ENCODE data around the gene FBLN2. TPM values are rescaled to one million over a fixed set of nuclear protein-coding genes. Genes with fewer than 3 reads are reported as not detected.

FBLN2 gene
- total and polyA plus RNA-seq, 2 of the 4 experiments (the other 2 are of a cell fraction): 11.8 to 60.8 TPM

DNA sequence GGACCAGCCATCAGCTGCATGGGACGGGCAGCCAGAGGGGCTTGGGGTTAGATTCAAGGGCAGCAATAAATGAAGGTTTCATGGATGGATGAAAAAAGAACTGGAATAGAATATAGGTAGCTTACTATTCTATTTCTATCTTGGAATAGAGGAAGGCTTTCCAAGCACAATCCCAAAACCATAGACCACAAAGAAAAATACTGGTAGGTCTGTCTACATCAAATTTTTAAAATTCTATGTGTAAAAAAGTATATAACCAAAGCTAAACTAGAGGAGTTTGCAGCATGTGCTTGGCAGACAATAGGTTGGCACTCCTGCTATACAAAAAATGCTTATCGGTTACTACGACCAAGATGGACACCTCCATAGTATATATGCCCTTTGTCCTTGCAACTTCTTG is 7.2 kb upstream of the FBLN2 start:
- no peak overlapping the region for H3K4ac ChIP-seq (ENCODE audit: low read depth, low read length)
- H4K8ac ChIP-seq (ENCODE audit: low read depth in 2 of 2, low read length in 2 of 2): no peak overlapping the region
- H3K14ac ChIP-seq (replicated peaks; ENCODE audit: low read depth, low read length): no peak overlapping the region
- BruUV-seq (replicated peaks): no TSS peak
- H4K20me1 ChIP-seq (ENCODE audit: insufficient read depth, low read length): no peaks in the 10 kb centered on the region
- TF ChIP-seq, protein P1, sequence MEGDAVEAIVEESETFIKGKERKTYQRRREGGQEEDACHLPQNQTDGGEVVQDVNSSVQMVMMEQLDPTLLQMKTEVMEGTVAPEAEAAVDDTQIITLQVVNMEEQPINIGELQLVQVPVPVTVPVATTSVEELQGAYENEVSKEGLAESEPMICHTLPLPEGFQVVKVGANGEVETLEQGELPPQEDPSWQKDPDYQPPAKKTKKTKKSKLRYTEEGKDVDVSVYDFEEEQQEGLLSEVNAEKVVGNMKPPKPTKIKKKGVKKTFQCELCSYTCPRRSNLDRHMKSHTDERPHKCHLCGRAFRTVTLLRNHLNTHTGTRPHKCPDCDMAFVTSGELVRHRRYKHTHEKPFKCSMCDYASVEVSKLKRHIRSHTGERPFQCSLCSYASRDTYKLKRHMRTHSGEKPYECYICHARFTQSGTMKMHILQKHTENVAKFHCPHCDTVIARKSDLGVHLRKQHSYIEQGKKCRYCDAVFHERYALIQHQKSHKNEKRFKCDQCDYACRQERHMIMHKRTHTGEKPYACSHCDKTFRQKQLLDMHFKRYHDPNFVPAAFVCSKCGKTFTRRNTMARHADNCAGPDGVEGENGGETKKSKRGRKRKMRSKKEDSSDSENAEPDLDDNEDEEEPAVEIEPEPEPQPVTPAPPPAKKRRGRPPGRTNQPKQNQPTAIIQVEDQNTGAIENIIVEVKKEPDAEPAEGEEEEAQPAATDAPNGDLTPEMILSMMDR (conservative IDR thresholded peaks at IDR 0.05; ENCODE audit: low read depth, low read length): no peak
- no peak for TF ChIP-seq CHD1 (IDR thresholded peaks at IDR 0.05; ENCODE audit: low read depth, low read length)
- TF ChIP-seq, protein P2, sequence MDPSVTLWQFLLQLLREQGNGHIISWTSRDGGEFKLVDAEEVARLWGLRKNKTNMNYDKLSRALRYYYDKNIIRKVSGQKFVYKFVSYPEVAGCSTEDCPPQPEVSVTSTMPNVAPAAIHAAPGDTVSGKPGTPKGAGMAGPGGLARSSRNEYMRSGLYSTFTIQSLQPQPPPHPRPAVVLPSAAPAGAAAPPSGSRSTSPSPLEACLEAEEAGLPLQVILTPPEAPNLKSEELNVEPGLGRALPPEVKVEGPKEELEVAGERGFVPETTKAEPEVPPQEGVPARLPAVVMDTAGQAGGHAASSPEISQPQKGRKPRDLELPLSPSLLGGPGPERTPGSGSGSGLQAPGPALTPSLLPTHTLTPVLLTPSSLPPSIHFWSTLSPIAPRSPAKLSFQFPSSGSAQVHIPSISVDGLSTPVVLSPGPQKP (IDR thresholded peaks at IDR 0.05; ENCODE audit: borderline replicate concordance, low read depth, low read length): no peak
- TF ChIP-seq FOS (IDR thresholded peaks at IDR 0.05; ENCODE audit: low read depth, low read length): no peak
- TF ChIP-seq SMC3 (IDR thresholded peaks at IDR 0.05; ENCODE audit: low read depth, low read length): no peak
- TF ChIP-seq RAD21 (IDR thresholded peaks at IDR 0.05; ENCODE audit: low read length): no peak
- TF ChIP-seq NFE2L2 (IDR thresholded peaks at IDR 0.05; ENCODE audit: low read depth, low read length): no peak
- POLR2A ChIA-PET (ENCODE audit: unreplicated experiment): no interaction called here
- peaks cover 31% of the 10 kb centered on the region for H3K9me1 ChIP-seq (ENCODE audit: insufficient read depth, low read length)
- DNase-seq: no peak
- no peak overlapping the region for H2AK5ac ChIP-seq (ENCODE audit: low read depth, low read length)
- no CpG with 5 or more reads among the region's 3 CpGs for WGBS, 2 experiments (ENCODE audit: extremely low coverage in 2 of 2, insufficient read length in 1 of 2)
- no peak overlapping the region for H3K27ac ChIP-seq (ENCODE audit: insufficient read depth, low read length)
- no peak overlapping the region for H2BK15ac ChIP-seq (ENCODE audit: low read depth, low read length)
- no peaks in the 10 kb centered on the region for H3K27me3 ChIP-seq (ENCODE audit: control insufficient read depth, insufficient read depth, low read length)
- no peak overlapping the region for H2AFZ ChIP-seq (replicated peaks; ENCODE audit: low read length, poor library complexity)
- 0 out of 2 replicates have a peak, but pooled peaks cover 3% of the 10 kb centered on the region for H3K9me3 ChIP-seq (ENCODE audit: control insufficient read depth, insufficient read depth, low read length)
- no peak overlapping the region for H3K4me2 ChIP-seq (ENCODE audit: low read depth, low read length)
- no peak overlapping the region for H3K9ac ChIP-seq (ENCODE audit: low read depth, low read length)
- dilution Hi-C loops (cut with HindIII; ENCODE audit: low sequenced_read_pairs, unreplicated experiment) (no loop called here), intact Hi-C loops (cut with micrococcal nuclease) (no loop called here), in situ Hi-C loops (cut with MboI; ENCODE audit: low sequenced_read_pairs) (no loop called here)
- peaks cover 36% of the 10 kb centered on the region for H3K4me1 ChIP-seq (ENCODE audit: control insufficient read depth, insufficient read depth, low read length)
- no peak for ATAC-seq (ENCODE audit: low read depth)
- CTCF ChIA-PET: interaction anchor here (0.6 kb wide), 1 partner anchor 20 kb away, joined by 3 read pairs; no protein-coding TSS in a partner anchor
- H2AK9ac ChIP-seq (replicated peaks; ENCODE audit: low read depth, low read length, poor library complexity): no peak overlapping the region
- H4K5ac ChIP-seq (ENCODE audit: low read depth, low read length): no peak overlapping the region
- no peak overlapping the region for H3K4me3 ChIP-seq (ENCODE audit: insufficient read depth, low read depth, low read length)
- H3K18ac ChIP-seq (ENCODE audit: low read depth, low read length): no peak overlapping the region
- no peaks in the 10 kb centered on the region for H3K79me1 ChIP-seq (ENCODE audit: low read depth in 1 of 2, low read length in 2 of 2)
- no peak overlapping the region for H2BK20ac ChIP-seq (ENCODE audit: low read depth, low read length)
- no peak overlapping the region for H3K23ac ChIP-seq (ENCODE audit: low read depth, low read length)
- H3K56ac ChIP-seq (ENCODE audit: extremely low read depth, insufficient read depth, low read length): no peak overlapping the region
- no peak overlapping the region for H2BK120ac ChIP-seq (ENCODE audit: low read depth, low read length)
- no peak overlapping the region for H2BK5ac ChIP-seq (ENCODE audit: low read depth, low read length, poor library complexity, severe bottlenecking)
- no peaks in the 10 kb centered on the region for H3K36me3 ChIP-seq (ENCODE audit: control insufficient read depth, insufficient read depth, low read length)
- no peak overlapping the region for H4K91ac ChIP-seq (ENCODE audit: insufficient read depth, low read depth, low read length)

Data from IMR-90 (cell line).